CD4-positive, alpha-beta T cell treated with Interleukin-6 for 4 hours (primary cell): ENCODE measurements around the gene GAMT.
"Not testable (repeated sequence)": the region's sequence is repeated elsewhere in the genome, so short reads cannot be mapped to it uniquely, and the experiment has no call there.

Experiments
- DNase-seq: peaks from one replicate; pipeline ENCODE4 v3.0.0-alpha.2; 2020; ENCODE audit warnings: mixed read lengths

Gene GAMT

DNA sequence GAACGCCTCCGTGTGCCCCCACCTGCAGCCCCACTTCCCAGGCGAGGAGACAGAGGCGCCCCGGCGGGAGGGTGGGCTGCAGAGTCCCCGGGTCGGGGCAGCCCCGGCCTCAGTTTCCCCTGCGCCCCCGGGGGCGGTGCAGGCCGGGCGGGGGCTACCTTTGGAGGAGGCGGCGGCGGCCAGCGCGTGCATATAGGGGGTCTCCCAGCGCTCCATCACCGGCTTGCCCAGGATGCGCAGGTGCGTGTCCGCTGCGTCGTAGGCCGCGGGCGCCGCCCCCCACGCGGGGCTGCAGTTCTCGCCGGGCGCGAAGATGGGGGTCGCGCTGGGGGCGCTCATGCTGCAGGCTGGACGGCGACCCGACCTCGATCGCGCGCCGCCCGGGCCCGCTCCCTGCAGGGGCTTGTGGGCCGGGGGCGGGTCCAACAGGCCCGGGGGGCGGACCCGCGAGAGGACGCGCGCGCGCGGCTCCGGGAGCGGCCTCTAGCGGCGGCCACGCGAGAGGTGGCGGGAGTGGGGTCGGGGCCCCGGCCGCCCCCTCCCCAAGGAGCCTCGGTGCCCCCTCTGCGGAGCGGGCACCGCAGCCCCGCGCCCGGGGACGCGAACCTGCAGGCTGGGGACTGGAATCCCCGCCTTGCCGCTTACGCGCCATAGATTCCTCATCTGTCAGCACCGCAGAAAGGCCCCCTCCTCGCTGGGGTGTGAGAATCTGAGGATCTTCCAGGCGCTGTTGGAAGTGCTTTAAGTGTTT lies at the start of gene GAMT:
TSS of gene GAMT (minus strand) at position 405 of the 751 bp plus-strand sequence. CDS start at position 339, 66 bp downstream.
- DNase-seq = peak; percentile 78

- DNase-seq = peak; percentile 26
Measured at GRCh38 chr19:1449467-1450442, 48.4 kb upstream of the GAMT start, which contains the start of gene APC2. TSS of gene APC2 (plus strand) at chr19:1450121. CDS start at chr19:1453002, 2,881 bp downstream.

- DNase-seq = no peak
Measured at GRCh38 chr19:1447944-1448343, 46.6 kb upstream of the GAMT start.

DNA sequence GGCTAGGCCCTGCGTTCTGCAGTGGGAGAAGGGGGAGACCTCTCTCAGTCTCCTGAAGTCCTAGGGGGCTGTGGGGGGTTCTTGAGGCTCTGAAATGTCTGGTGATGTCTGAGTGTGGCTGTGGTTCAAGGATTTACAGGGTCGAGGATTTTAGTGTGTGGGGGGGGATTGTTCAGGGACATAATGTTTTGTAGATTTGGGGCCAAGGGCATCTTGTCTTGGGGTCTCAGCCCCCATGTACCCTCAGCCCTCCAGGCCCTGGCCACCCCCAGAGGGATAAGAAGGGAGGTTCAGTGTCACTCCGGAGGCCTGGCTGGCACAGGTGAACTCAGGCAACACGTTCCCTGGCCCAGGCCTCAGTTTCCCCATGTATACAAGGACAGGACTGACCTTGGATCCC lies 46.2 kb upstream of the GAMT start:
- no peak for DNase-seq

DNA sequence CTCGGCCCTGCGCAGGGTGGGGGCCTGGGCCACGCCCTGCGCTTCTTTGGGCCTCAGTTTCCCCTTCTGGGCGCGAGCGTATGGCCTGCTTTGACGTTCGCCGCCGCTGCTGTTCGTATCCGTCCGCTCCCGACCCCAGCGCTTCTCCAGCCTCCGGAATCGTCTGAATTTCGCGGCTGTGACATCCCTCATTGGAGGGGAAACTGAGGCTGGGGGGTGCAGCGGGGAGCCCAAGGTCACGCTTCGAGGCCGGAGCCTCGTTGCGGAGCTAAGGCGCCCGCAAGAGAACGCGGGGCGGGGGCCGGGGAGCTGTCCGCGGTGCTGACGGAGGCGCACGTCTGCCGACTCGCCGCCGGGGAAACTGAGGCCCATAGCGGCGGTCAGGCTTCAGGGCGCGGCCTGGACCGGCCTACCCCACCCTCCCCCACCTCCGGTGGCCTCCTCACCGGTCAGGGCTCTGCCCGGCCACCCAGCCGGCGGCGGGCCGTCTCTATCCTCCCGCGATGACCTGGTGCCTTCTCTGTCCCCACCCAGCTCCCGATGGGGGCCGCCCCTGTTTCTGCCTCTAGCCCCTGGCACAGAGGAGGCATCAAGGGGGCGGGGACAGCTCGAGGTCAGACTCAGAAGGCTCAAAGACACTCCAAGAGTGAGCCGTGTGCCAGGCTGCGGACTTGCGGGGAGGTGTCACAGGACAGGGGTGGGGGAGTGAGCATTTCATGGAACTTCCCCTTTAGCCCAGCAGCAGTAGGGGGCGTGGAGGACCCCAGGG lies 45.6 kb upstream of the GAMT start:
- DNase-seq = peak; percentile 50

DNA sequence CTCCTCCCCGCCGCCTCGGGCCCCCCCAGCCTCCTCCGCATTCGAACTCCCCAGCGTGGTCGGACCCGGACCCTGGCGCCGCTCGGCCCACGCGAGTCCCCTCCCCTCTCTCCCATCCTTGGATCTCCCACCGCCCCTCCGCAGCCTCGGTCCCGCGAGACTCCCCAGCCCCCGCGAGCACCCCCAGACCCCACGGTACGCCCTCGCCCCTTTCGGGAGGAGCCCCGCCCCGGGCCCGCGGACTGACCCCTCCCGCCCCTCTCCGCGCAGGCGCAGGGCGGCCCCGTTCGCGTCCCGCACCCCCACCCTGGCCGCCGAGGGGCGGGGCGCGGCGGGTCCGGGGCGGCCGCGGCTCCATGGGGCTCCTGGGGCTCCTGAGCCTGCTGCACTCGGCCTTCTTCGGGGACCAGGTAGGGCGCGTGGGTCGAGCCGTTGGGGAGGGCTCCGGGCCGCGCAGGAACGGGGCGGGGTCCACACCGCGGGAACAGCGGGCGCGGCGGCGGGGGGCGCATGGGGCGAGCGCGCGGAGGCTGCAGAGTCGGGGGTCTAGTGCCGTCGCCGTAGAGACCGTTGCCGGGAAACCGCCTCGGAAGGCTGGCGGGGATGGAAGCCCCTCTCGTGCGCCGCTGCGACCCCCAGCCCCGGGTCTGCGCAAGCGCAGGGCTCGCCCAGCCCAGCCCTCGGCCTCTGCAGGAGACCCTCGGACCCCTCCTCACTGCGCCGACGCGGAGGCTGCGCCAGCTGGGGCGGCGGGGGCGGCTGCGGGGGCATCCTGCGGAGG lies 44.8 kb upstream of the GAMT start:
- no peak for DNase-seq

- peak; percentile 79 for DNase-seq
Measured at GRCh38 chr19:1445185-1445931, 44.0 kb upstream of the GAMT start.

GRCh38 chr19:1441677-1442438 lies 40.5 kb upstream of the GAMT start:
- DNase-seq = no peak

DNA sequence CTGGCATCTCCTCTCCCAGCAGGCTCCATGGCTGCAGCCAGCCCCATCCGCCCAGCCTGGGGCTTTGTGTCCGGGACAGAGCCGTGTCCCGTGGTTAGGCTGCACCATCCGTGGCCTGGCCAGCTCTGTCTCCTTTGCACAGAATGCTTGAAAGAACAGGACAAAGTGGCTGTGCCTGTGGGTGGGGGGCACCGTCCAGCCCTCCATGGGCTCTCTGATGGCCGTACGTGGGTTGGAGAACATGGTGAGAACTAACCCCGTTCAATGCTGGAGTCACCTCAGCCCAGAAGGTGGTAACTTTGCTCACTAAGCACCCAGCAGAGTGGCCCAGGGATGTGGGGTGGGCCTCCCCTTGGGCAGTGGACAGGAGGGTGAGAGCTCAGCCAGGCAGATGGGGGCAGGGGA lies 39.7 kb upstream of the GAMT start:
- DNase-seq = no peak

DNA sequence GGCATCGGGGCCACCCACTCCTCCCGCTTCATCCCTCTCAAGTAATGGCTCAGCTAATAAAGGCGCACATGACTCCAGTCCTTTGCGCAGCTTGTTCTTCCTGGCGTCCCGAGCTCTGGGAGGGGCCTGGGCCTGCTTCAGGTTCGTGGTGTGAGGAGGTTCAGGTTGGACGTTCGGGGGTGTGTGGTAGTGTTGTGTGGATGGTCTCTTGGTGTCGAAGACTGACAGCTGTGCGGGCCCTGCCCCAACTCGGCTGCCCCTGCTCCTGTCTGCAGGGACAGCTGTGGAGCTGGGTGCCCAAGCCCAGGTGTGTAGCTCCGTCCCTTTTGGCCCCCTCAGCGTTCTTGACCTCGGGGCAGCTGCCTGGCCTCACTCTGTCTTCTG lies 39.1 kb upstream of the GAMT start:
- no peak for DNase-seq

DNA sequence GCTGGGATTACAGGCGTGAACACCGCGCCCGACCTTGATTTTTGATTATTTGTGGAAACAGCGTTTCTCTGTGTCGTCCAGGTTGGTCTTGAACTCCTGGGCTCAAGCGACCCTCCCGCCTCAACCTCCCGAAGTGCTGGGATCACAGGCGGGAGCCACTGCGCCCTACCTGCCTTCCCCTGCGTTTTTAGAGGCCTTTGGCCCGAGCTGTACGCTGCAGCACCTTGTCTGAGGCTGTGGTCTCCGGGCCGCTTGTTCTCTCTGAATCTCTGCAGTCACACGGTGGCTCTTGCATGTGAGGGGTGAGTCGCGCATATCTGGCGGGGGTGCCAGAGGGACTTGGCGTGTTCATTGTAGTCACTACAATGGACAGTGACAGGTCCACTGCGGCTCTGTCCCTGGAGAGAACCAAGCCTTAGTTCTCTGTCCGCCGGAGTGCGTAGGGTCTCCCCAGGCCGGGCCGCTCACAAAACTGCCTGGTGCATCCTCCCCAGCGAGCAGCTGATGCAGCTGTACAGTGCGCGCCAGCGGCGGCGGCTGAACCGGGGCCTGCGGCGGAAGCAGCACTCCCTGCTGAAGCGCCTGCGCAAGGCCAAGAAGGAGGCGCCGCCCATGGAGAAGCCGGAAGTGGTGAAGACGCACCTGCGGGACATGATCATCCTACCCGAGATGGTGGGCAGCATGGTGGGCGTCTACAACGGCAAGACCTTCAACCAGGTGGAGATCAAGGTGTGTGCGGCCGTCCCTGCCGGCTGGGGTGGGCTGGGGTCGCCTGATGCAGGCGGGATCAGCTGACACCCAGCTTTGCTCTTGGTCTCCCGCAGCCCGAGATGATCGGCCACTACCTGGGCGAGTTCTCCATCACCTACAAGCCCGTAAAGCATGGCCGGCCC lies 38.4 kb upstream of the GAMT start:
- DNase-seq = not testable (repeated sequence)

DNA sequence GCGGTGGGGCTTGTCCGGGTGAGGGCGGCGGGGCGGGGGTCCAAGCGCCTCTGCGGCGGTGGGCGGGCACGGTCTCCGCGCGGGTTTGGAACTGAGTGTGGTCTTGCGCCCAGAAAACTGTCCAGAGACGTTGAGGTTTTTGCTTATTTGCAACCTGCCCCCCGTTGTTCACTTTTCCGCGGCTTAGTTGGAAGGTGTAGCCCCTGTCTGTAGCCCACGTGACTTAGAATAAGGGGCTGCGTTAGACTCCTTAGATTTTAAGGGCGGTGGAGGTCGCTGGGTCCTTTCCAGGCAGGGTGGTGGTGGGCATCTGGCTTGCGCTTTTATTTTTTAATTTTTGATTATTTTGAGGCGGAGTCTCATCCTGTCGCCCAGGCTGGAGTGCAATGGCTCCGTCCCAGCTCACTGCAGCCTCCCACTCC lies 37.6 kb upstream of the GAMT start:
- no peak for DNase-seq

- peak; percentile 97 for DNase-seq
Measured at GRCh38 chr19:1438035-1438932, 36.9 kb upstream of the GAMT start, which contains the start of gene RPS15. TSS of gene RPS15 (plus strand) at chr19:1438396. CDS start at chr19:1438426, 30 bp downstream.

- DNase-seq = no peak
Measured at GRCh38 chr19:1437609-1438008, 36.3 kb upstream of the GAMT start.

DNA sequence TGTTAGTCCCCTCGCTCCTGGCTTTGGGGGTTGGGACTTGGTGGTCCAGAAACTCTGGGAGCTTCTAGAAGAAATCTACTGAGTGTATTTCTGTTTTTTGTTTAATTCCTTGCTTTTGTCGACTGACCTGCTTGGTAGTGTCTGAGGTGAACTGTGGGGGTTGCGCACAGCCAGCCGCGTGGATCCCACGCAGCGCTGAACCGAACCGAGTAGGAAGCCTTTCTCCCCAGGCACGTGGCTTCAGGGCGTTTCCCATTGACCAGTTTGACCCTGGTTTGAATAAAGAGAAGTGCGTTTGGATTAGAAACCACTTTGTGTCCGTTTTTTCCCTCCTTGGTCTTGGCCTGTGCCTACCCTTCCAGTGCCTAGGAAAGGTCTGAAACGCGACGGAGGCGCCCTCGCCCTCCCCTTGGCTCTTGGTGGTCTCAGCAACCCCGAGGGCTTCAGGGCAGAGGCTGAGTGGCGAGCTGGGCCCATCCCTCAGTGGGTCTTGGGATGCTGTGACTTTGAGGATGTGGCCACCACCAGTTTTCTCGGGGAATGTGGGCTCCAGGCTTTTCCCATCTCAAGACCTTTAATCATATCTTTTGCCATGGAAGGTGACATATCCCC lies 34.1 kb upstream of the GAMT start:
- DNase-seq = no peak

- DNase-seq = no peak
Measured at GRCh38 chr19:1434577-1435060, 33.3 kb upstream of the GAMT start.

DNA sequence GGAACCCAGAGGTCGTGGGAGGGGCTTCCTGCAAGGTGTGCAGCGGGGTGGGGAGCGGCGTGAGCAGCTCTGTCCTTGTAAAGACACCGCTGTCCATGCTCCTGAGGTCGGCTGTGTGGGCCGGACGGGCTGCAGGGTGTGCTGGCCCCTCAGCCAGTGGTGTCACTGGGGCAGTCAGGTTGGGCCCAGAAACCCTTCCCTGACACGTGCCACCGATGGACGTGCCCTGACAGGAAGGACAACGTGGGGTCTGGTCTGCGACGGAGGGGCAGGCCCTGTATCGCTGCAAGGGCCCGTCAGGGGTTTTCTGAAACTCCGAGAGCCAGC lies 32.7 kb upstream of the GAMT start:
- DNase-seq = no peak
